ENCODE data around the gene CAPN10. TPM values are rescaled to one million over a fixed set of nuclear protein-coding genes. Genes with fewer than 3 reads are reported as not detected.

Gene CAPN10
- polyA plus RNA-seq, 1 donor = 34.9 TPM

GRCh38 chr2:240618776-240619175, 32.2 kb downstream of the CAPN10 start:
- Histone ChIP-seq H3K9me3 (ENCODE audit: control insufficient read depth, low read depth, low read length) (peaks cover 11% of the 10 kb centered on the region), H3K27me3 (ENCODE audit: control insufficient read depth, insufficient read depth, low read length) (no peaks in the 10 kb centered on the region), H3K4me1 (ENCODE audit: control insufficient read depth, insufficient read depth, low read length) (no peaks in the 10 kb centered on the region), H3K36me3 (ENCODE audit: control insufficient read depth, insufficient read depth, low read length) (peaks cover 82% of the 10 kb centered on the region), H3K4me3 (ENCODE audit: low read length) (no peak overlapping the region), H3K27ac (ENCODE audit: low read length) (no peak overlapping the region)
- WGBS (ENCODE audit: insufficient coverage, low lambda C conversion rate) = no CpG with 5 or more reads among the region's 6 CpGs
- no peak for DNase-seq

- no peaks in the 10 kb centered on the region for H3K4me1 ChIP-seq (ENCODE audit: control insufficient read depth, insufficient read depth, low read length)
- peaks cover 11% of the 10 kb centered on the region for H3K9me3 ChIP-seq (ENCODE audit: control insufficient read depth, low read depth, low read length)
- peaks cover 74% of the 10 kb centered on the region for H3K36me3 ChIP-seq (ENCODE audit: control insufficient read depth, insufficient read depth, low read length)
- H3K27ac ChIP-seq (ENCODE audit: low read length) = no peak overlapping the region
- DNase-seq = no peak
- no peaks in the 10 kb centered on the region for H3K27me3 ChIP-seq (ENCODE audit: control insufficient read depth, insufficient read depth, low read length)
- H3K4me3 ChIP-seq (ENCODE audit: low read length) = no peak overlapping the region
- WGBS (ENCODE audit: insufficient coverage, low lambda C conversion rate) = 87% methylated on average over 3 of the region's 19 CpGs
Observed at GRCh38 chr2:240619506-240620148, 33.1 kb downstream of the CAPN10 start.

GRCh38 chr2:240620149-240620731, 33.7 kb downstream of the CAPN10 start:
- H3K27me3 ChIP-seq (ENCODE audit: control insufficient read depth, insufficient read depth, low read length) = no peaks in the 10 kb centered on the region
- no peak overlapping the region for H3K4me3 ChIP-seq (ENCODE audit: low read length)
- DNase-seq = no peak
- H3K9me3 ChIP-seq (ENCODE audit: control insufficient read depth, low read depth, low read length) = peaks cover 11% of the 10 kb centered on the region
- no CpG with 5 or more reads among the region's 13 CpGs for WGBS (ENCODE audit: insufficient coverage, low lambda C conversion rate)
- peaks cover 72% of the 10 kb centered on the region for H3K36me3 ChIP-seq (ENCODE audit: control insufficient read depth, insufficient read depth, low read length)
- H3K4me1 ChIP-seq (ENCODE audit: control insufficient read depth, insufficient read depth, low read length) = no peaks in the 10 kb centered on the region
- H3K27ac ChIP-seq (ENCODE audit: low read length) = no peak overlapping the region

GRCh38 chr2:240620859-240621258, 34.3 kb downstream of the CAPN10 start:
- H3K4me3 ChIP-seq (ENCODE audit: low read length) = no peak overlapping the region
- H3K9me3 ChIP-seq (ENCODE audit: control insufficient read depth, low read depth, low read length) = peaks cover 9% of the 10 kb centered on the region
- 100% methylated on average over 1 of the region's 7 CpGs for WGBS (ENCODE audit: insufficient coverage, low lambda C conversion rate)
- no peaks in the 10 kb centered on the region for H3K27me3 ChIP-seq (ENCODE audit: control insufficient read depth, insufficient read depth, low read length)
- DNase-seq = no peak
- no peaks in the 10 kb centered on the region for H3K4me1 ChIP-seq (ENCODE audit: control insufficient read depth, insufficient read depth, low read length)
- peaks cover 69% of the 10 kb centered on the region for H3K36me3 ChIP-seq (ENCODE audit: control insufficient read depth, insufficient read depth, low read length)
- H3K27ac ChIP-seq (ENCODE audit: low read length) = no peak overlapping the region

GRCh38 chr2:240622060-240622411, 35.5 kb downstream of the CAPN10 start:
- WGBS (ENCODE audit: insufficient coverage, low lambda C conversion rate) = no CpG with 5 or more reads among the region's 9 CpGs
- Histone ChIP-seq H3K27me3 (ENCODE audit: control insufficient read depth, insufficient read depth, low read length) (no peaks in the 10 kb centered on the region), H3K36me3 (ENCODE audit: control insufficient read depth, insufficient read depth, low read length) (peaks cover 57% of the 10 kb centered on the region), H3K9me3 (ENCODE audit: control insufficient read depth, low read depth, low read length) (peaks cover 5% of the 10 kb centered on the region), H3K27ac (ENCODE audit: low read length) (no peak overlapping the region), H3K4me1 (ENCODE audit: control insufficient read depth, insufficient read depth, low read length) (peaks cover 7% of the 10 kb centered on the region), H3K4me3 (ENCODE audit: low read length) (no peak overlapping the region)
- no peak for DNase-seq

GRCh38 chr2:240622531-240623235, 36.1 kb downstream of the CAPN10 start:
- no peak for DNase-seq
- peaks cover 52% of the 10 kb centered on the region for H3K36me3 ChIP-seq (ENCODE audit: control insufficient read depth, insufficient read depth, low read length)
- no CpG with 5 or more reads among the region's 37 CpGs for WGBS (ENCODE audit: insufficient coverage, low lambda C conversion rate)

GRCh38 chr2:240623531-240624010, 37.0 kb downstream of the CAPN10 start:
- DNase-seq = no peak
- Histone ChIP-seq H3K27ac (ENCODE audit: low read length) (no peak overlapping the region), H3K4me1 (ENCODE audit: control insufficient read depth, insufficient read depth, low read length) (peaks cover 13% of the 10 kb centered on the region), H3K36me3 (ENCODE audit: control insufficient read depth, insufficient read depth, low read length) (peaks cover 52% of the 10 kb centered on the region), H3K9me3 (ENCODE audit: control insufficient read depth, low read depth, low read length) (no peaks in the 10 kb centered on the region), H3K27me3 (ENCODE audit: control insufficient read depth, insufficient read depth, low read length) (no peaks in the 10 kb centered on the region), H3K4me3 (ENCODE audit: low read length) (no peak overlapping the region)
- WGBS (ENCODE audit: insufficient coverage, low lambda C conversion rate) = no CpG with 5 or more reads among the region's 10 CpGs

More at GRCh38 chr2:240622531-240623235, 36.1 kb downstream of the CAPN10 start:
- Histone ChIP-seq H3K4me1 (ENCODE audit: control insufficient read depth, insufficient read depth, low read length) (peaks cover 10% of the 10 kb centered on the region), H3K27me3 (ENCODE audit: control insufficient read depth, insufficient read depth, low read length) (no peaks in the 10 kb centered on the region), H3K27ac (ENCODE audit: low read length) (no peak overlapping the region), H3K4me3 (ENCODE audit: low read length) (no peak overlapping the region), H3K9me3 (ENCODE audit: control insufficient read depth, low read depth, low read length) (peaks cover 5% of the 10 kb centered on the region)

- H3K27ac ChIP-seq (ENCODE audit: low read length) = no peak overlapping the region
- no CpG with 5 or more reads among the region's 24 CpGs for WGBS (ENCODE audit: insufficient coverage, low lambda C conversion rate)
Observed at GRCh38 chr2:240624011-240624949, 37.7 kb downstream of the CAPN10 start.

GRCh38 chr2:240624950-240625621, 38.6 kb downstream of the CAPN10 start, which contains the start of gene GPR35:
Gene GPR35 (plus strand): TSS chr2:240625480. CDS start chr2:240629953, 4,473 bp downstream.
- peak in 1 of 2 donors; percentile 25 for DNase-seq
- Histone ChIP-seq H3K27me3 (ENCODE audit: control insufficient read depth, insufficient read depth, low read length) (no peaks in the 10 kb centered on the region), H3K4me3 (ENCODE audit: low read length) (peak within 1 kb of the TSS; percentile 13), H3K9me3 (ENCODE audit: control insufficient read depth, low read depth, low read length) (no peaks in the 10 kb centered on the region), H3K4me1 (ENCODE audit: control insufficient read depth, insufficient read depth, low read length) (peaks cover 13% of the 10 kb centered on the region), H3K27ac (ENCODE audit: low read length) (peak within 1 kb of the TSS; percentile 85), H3K36me3 (ENCODE audit: control insufficient read depth, insufficient read depth, low read length) (peaks cover 42% of the 10 kb centered on the region)
- no CpG with 5 or more reads among the region's 23 CpGs for WGBS (ENCODE audit: insufficient coverage, low lambda C conversion rate)

More at GRCh38 chr2:240624011-240624949, 37.7 kb downstream of the CAPN10 start:
- no peaks in the 10 kb centered on the region for H3K27me3 ChIP-seq (ENCODE audit: control insufficient read depth, insufficient read depth, low read length)
- DNase-seq = no peak
- peaks cover 13% of the 10 kb centered on the region for H3K4me1 ChIP-seq (ENCODE audit: control insufficient read depth, insufficient read depth, low read length)
- H3K9me3 ChIP-seq (ENCODE audit: control insufficient read depth, low read depth, low read length) = no peaks in the 10 kb centered on the region
- peaks cover 46% of the 10 kb centered on the region for H3K36me3 ChIP-seq (ENCODE audit: control insufficient read depth, insufficient read depth, low read length)
- no peak overlapping the region for H3K4me3 ChIP-seq (ENCODE audit: low read length)

All from large intestine (tissue), 3 donors.